CD4-positive, alpha-beta T cell treated with Interferon alpha-2 for 1 hour (primary cell): Measurements from ENCODE around the gene METTL16.

Experiments
- DNase-seq, 2 donors: peaks; one replicate each; pipeline ENCODE4 v3.0.0-alpha.2; 2020 to 2022

METTL16 gene

DNA sequence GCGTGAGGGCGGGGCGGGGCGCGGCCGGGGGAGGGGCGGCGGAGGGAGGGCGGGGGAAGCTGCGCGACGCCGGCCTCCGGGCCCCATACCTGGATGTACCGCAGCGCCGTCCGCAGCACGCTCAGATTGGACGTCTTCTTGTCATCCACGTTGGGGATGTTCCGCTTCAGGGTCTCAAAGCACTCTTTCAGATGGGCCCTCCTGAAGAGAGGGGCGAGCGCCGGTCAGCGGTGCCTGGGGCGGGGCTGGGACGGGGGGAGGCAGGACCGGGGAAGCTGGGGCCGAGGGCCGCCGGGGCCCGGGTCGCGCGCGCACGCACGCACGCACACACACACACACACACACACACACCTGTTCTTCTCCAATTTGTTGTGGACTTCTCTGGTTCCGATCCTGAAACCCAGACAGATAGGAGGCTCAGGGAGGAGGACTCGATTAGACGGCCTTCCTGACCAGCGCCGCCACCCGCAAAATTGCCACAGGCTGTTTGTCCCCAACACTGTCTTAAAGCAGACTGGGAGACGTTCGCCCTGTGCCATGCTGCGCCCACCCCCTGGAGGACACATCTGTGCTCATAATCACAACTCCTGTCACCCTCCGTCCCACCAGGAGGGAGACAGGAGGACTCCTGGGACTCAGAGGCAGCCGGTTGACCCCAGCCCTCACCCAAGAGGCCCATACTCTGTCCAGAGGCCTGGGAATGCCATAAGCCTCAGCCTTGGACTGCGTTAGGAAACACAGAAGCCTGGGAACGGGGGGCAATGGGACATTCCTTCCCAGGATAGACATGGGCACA lies 117.5 kb downstream of the METTL16 start:
- DNase-seq: no peak

DNA sequence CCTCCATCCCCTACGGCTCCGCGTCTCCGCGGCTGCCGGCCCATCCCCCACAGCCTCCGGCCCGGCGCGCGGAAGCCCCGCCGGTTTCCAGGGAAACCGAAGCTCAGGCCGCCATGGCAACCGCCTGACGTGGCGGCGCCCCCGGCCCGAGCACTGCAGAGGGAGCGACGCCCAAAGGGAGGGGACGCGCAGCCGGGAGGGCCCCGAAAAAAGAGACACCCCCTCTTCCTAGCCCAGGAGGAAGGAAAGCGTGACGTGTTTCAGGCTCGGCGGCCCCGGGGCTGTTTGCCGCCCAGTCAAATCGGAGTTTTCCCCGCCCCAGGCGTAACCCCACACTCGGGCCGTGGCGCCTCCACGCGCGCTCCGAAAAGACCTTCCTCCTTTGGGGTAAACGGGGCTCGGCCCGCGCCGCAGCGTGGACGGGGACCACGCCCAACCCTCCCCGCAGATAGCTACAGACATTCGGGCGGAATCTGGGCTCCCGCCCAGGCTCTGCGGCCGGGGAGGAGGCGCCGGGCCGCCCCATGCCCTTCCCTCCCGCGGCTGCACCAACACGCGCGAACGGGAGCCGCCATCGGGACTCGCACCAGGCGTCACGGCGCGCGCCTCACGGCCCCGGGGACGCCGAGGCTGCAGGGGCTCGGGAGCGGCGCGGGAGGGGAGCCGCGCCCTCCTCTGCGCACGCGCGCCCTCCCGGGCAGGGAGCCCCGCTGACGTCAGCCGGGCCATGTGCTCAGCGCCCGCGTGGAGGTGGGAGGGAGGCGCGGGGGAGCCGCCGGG lies 118.3 kb downstream of the METTL16 start:
- DNase-seq: peak; percentile 92 to 93

DNA sequence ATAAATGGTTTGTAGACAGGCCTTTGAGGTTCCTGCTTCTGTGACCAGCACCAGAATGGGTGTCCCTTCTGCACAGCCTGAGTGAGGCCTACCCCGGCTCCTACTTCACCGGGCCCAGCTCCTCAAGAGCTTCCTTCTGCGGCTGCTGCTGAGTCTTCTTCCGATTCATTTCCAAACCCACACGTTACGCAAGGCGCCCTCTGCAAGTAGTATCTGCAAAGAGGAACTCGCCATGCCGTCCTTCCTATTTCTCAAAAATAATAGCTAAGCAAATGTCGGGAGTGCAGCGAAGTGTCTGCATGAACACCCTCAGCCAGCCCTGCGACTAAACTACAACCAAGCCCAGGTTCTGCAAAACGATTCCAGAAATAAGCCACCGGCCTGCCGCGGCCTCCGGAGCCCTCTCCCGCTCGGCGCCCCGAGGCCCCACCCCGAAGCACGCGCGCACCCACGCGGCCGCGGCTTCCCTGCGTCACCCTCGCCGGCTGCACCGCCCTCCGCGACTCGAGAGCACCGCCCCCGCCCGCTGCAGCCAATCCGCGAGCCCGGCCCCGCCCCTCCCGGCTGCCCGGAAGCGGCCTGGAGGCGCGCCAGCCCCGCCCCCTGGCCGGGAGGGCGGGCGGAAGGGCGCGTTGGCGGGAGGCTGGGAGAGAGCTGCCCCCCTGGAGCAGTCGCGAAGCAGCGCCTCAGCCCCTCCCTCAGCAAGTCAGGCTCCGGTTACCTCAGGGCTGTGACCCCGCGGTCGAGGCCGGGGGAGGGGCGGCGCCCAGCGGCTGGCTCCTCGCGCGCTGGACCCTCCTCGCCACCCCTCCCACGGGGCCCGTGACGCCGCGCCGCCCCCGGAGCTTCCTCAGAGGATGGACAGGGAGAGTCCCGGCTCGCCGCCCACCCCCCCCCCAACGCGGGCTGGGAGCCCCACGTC lies 119.2 kb downstream of the METTL16 start:
- peak; percentile 95 to 98 for DNase-seq

DNA sequence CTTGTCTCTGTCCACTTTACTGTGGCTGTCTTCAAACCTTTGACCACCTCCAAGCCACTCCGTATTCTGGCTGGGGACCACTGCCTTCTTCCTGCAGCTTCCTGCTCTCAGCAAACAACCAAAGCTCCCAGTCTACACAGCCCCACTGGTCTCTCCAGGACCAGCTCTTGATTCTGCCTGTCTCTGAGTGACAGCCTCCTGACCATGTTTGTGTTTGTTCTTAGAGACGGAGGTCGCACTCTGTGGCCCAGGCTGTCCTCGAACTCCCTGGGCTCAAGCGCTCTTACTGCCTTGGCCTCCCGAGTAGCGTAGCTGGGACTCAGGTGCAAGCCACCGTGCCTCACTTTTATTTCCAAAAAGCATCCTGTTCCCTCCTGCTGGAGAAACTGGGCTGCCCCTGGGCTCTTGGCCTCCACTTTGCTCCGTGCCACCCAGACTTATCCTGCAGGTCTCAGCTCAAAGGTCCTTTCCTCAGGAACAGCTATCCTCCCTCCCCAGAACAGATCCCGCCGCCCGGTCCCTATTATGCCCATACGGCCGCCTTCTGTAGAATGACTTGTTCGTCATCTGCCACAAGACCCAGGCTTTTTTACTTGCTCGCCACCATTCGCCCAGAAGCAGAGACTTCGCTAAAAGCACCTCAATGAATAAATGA lies 120.0 kb downstream of the METTL16 start:
- DNase-seq: no peak

DNA sequence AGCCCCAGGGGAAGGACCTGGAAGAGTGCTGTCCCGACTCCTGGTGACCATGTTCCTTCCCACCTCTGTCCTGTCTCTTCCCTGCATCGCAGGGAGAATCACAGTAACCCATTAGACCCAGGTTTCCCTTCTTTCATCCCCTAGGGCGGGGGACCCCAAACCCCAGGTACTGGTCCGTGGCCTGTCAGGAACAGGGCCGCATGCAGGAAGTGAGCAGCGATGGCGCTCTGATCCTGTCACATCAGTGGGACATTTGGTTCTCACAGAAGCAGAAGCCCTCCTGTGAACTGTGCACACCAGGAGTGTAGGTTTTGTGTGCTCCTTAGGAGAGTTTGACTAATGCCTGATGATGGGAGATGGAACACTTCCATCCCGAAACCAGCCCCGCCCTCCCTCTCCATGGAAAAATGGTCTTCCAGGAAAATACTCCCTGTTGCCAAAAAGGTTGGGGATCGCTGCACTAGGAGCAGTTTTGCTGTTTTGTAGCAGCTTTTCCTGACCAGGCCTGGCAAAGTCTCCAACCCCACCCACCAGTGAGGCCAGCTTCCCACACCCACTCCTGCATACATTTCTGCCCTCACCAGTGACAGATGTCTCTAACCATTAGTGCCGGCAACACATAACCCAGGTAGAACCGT lies 121.4 kb downstream of the METTL16 start:
- DNase-seq: no peak

DNA sequence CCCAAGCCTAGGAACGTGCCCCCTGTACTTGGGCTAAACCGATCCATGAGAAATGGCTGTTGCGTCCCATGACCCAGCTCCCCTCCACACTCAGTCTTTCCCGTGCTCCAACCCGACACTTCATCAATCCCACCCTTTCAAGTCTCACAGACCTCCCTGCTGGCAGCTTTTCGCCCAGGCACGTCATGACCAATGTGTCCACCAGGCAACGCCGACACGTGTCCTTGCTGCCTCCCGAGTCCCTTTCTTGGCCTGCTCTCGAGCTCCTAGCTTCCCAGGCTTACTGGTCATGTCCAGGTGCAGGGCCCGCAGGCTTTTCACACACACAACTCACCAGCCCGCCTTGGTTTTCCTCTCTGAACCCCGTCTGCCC lies 123.0 kb downstream of the METTL16 start:
- no peak for DNase-seq

DNA sequence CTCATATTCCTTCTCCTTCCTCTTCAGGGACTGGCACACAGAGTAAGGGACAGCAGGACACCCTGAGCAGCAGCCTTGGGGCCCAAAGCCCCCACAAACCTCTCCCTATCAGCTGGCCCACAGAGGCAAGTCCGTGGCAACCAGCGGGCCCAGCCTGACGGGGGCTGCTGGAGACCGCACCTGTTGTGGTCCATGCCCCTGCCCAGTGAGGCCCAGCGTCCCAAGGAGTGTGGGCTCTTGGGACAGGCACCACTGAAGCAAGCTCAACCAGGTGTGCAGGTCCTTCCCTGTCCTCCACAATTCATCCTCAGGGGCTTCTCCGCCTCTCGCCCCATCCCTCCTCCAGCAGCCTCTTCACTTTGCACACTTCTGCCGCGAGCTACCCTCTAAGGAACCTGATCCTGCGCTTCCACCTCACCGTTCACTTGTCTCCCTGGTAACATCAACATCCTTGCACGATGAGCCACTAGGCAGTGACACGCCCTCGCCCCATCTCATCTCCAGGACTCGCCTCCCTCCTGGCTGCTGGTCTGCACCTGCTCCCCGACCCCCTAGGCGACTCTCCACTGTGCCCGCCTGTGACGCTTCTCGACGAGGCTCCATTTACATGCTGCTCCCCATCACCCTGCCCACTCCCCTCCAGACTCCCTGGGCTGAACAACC lies 123.5 kb downstream of the METTL16 start:
- no peak for DNase-seq

DNA sequence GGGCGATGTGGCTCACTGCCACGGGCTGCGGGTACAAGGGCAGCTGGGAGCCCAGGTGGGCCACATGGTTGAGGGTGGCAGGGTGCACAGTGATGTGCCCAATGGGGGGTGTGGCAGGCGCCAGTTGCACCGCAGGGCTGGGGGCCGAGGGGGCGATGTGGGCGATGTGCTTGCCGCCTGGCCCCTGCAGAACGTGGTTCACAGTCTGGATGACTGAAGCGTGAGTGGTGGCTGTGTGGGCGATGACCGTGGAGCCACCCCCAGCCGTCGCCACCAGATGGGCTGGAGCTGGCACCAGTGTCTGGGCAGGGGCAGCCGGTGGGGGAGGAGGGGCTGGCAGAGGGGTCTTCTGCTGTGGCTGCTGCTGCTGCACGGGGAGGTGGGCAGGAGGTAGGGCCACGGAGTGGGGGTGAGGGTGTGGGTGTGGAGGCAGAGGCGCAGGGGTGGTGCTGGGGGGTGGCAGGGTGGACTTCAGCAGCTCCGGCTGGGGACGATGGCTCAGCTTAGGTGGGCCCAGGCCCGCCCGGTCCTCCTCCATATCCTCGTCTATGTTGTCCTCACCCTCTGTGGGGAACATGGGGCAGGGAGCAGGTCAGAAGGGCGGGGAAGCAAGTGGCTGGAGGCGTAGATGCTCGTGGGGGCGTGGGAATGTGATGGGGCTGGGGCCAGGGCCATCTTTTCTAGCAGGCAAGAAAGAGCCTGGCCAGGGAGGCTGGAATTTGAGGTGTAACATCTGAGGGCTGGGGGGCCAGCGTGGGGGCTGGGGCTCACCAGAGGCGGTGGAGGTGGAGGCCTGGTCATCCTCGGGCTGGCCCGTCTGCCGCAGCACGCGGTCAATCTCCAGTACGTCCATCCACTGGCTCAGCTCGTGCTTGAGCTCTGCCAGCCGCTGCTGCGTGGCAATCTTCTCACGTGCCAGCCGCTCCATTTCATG lies 124.3 kb downstream of the METTL16 start:
- no peak for DNase-seq

DNA sequence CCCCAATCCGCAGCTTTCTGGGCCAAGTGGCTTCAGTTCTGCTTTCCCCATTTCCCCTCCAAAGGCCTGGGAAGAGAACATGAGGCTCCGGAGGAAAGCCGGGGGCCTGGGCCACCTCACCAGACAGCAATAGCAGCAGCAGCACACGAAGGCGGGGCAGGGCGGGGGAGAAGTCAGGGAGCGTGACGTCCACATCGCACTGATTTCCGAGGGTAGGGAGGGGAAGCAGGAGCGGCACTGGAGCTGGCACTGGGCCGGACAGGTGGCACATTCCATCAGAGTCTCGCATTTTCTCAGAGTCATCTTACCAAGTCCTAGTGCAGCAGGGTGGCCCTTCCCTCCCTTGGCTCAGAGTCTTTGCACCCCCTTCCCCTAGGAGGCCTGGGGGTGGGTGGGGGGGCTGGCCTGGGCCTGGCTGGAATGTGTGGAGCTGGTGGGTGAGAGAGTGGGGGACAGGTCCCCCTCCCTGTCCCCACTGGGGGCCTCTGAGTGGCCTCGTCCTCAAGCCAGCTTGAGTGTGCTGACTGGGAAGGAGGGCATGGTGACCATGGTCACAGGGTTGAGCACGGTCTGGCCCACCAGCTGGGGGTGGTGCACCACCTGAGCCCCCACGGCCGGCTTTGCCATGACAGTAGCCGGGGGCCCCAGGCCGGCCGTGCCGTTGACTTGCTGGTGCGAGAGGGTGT lies 125.1 kb downstream of the METTL16 start:
- DNase-seq: no peak

DNA sequence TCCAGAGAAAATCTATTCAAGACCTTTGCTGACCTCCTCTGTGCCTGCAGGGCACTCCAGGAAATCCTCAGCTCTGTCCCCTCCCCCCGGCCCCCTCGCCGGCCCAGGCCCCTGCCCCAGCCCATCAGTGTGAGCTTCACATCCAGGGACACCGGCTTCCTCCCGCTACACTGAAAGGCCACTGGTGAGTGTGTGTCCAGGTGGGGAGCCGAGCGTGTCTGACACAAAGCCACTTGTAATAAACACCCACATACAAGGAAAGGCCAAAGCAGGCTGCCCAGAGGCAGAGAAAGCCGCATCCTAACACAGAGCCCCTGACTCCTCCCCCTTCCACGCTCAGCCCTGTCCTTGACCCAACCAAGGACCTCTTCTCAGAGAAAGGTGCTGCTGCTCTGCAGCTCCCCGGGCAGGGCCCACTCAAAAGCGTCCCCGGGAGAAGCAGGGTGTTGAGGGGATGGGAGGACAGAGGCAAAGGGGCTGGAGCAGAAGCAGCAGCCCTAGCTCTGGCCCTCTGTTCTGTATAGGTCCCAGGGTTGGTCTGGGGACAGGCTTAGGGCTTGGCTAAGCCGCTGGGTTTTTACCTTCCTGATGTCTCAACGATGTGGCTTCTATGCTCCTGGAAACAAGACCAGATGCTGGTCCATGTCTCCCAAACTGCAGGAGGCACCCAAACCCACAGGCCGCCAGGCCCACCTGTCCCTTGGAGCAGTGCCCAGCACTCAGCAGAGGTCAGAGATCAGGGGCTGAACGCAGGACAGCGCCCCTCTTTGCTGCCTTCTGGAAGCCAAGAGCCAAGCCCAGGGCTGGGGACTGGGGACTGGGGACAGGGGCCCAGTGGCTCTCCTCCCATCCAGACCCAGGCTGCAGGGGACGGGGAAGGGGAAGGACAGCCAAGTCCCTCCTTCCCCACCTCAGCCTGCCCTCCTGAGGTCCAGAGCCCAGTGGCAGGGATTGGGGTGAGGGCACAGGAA lies 126.2 kb downstream of the METTL16 start:
- no peak for DNase-seq

DNA sequence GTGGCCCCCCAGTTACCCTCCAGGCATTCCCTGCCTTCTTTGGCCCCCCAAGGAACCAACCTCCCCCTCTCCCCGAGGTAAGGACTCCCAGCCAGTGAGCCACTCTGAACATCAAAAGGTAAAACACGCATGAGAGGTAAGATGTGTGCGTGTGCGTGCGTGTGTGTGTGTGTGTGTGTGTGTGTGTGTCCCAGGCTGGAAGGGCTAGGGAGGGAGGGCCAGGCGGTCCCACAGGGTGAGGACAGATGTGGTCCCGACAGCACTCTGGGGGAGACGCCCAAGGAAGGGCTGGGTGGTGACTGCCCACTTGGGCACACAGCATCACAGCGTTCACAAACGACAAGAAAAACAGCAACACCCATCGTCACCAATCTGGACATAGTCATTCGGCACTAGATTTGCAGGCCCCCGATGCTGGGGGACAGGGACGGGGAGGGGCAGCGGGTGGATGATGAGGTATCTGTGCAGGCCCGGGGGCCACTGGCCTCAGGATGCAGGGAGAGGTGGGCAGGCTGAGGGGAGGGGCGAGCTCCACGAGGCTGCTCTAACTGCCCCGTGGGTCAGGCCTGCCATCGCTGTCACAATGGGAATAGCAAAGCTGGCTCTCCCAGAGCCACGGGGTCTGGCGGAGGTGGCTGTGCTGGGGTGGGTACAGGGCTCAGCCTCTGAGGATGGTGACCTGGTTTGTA lies 127.1 kb downstream of the METTL16 start:
- no peak for DNase-seq

DNA sequence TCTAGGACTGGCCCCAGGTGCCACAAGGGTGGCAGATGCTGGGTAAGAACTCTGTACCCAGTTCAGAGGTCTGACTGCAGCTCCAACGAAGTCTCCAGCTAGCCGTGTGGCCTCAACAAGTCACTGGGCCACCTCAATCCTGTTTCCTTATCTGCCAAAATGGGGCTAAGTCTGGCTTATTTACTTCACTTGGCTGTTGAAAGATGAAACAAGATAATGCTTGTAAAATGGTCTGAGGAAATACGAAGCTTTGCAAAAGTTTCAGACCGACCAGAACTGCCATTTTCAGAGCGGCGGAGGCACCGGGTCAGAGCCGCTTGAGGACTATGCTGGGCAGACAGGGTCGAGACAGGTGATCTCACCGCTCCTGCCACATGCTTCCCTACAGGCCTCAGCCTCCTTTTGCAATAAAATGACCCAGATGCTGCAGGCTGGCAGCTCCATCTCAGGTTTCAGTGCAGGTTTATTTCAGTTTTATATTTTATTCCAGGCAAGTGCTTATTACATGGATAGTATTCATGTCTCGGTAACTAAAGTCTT lies 128.0 kb downstream of the METTL16 start:
- DNase-seq: no peak

DNA sequence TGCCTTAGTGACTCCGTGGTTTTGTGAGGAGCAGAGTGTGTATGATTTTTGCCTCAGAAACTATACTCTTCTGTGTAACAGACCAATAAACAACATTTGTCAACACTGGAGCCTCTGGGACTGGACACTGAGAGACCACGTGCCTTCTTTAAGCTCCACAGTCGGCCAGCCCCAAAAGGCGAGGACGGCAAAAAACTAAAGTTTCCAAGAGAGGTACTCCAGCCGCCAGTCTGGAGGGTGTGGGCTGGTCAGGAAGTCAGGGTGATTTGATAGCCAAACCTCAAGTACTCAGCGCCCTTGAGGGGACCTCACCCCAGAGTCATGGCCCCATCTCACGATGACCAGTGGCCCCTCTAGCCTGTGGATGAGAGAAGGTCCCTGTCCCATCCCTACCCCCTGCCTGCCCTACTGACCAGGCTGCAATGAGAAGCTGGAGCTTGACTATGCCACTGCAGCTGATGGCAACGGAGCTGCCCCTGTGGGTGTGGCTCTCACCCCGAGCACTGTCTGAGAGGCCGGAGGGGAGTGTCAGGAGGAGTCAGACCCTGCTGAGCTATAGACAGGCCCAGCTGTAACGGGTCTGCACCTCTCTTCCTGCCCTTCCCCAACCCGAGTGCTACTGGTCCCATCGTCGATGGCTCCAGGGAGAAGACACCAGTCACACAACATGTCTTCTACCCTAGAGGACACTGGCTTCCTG lies 130.6 kb downstream of the METTL16 start:
- DNase-seq: no peak

DNA sequence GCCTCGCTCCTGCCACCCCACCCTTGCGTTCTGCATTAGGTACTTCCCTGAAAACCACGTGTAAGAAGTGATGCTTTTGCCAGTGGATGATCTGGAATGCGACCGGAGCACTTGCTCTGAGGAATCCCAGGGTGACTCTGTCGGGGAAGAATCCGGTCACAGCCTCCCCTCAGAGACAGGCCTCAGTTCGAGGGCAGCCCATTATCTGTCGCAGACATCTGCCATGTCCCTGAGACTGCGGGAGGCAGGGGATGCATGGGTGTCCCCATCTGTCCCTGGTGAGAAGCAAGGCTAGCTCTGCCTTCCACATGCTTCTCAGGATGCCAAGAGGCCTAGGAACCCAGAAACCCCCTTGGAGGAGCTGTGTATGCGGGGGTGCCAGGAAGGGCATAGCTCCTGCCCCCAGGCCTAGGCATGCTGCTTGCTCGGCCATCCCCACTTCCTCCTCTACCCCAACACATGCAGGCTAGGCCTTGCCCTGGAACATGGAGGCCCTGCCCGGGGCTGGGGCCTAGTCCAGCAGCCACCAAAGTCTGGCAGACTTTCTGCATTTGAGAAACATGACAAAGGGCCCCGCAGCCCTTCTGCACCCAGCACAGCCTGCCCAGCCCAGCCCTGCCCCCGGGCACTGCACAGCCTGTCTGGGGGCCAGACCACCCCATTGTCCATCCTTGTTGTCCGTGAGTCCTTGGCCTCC lies 131.3 kb downstream of the METTL16 start:
- no peak for DNase-seq

DNA sequence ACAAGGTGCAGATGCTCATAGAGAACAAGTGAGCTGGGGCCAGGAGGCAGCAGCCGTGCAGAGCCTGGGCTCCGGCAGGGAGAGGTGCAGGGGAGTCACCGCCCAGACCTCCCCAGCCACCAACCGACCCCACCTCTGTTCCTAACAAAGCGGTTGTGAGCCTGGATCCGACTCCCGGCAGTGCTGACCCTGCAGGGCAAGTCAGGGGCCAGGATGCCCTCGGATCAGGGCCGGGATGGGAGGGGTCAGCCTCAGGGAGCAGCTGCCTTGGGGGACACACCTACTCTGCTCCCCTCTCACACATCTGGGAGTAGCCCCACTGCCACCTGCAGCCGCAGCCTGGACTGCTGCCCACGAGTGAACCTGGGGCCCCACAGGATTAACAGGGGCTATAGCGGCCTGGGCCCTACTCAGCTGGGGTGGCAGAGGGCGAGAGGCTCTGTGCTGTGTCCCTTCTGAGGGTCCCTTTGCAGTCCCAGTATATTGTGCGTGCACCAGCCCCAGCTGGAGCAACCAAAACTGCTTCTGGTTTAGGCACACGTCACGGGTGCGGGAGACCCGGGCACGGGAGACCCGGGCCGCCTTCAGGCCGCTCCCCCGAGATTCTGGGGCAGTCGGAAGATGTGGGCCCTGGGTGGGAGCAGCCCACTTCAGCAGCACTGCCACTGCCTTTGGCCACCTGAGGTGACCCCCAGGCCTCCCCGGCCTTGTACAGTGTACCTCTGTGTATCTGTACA lies 132.0 kb downstream of the METTL16 start:
- DNase-seq: no peak

DNA sequence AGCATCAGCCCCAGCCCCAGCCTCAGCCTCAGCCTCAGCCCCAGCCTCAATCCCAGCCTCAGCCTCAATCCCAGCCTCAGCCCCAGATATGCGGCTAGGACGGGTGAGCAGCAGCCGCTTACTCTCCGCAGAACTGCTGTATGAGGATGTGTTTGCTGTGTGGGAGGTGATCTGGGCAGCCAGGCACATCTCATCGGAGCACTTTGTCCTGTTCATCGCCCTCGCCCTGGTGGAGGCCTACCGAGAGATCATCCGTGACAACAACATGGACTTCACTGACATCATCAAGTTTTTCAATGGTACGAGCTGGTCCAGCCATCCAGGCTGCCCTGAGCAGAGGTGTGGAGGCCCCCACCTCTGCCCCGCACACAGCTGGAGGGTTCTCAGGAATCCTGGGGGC lies 132.8 kb downstream of the METTL16 start:
- no peak for DNase-seq
